Stimulated activated CD8-positive, alpha-beta memory T cell treated with anti-CD3 and anti-CD28 coated beads, Interleukin-12 subunit alpha, Interleukin-12 subunit beta, amount 100 ng/mL, for 4 hours (primary cell): ENCODE data around the gene RFFL.

Experiments
- DNase-seq: peaks from one replicate; pipeline ENCODE4 v3.0.0-alpha.2; 2020; ENCODE audit warnings: low read depth

Gene RFFL

GRCh38 chr17:35081638-35082037, 18.1 kb upstream of the RFFL start:
- DNase-seq: no peak

- no peak for DNase-seq
Measured at GRCh38 chr17:35080536-35080935, 17.0 kb upstream of the RFFL start.

- no peak for DNase-seq
Measured at GRCh38 chr17:35079547-35080423, 16.3 kb upstream of the RFFL start.

DNA sequence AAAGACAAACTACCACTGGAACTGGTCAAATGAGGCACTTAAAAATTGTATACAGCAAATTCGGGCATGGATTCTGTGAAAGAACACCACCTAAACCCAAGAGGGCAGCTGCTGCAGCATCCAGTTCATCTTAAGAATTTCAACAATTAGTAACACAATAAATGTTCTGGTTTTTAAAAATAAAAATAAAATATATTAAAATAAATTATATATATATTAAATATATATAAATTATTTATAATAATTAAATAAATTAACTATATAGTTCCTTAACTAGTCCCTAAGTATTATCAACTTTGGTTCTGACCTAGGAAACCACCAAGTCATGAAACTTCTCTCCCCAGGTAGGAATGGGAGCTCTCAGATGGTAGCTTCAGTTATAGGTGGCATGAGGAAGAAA, 13.4 kb upstream of the RFFL start:
- no peak for DNase-seq

- no peak for DNase-seq
Measured at GRCh38 chr17:35074711-35075707, 11.5 kb upstream of the RFFL start.

GRCh38 chr17:35073991-35074627, 10.6 kb upstream of the RFFL start:
- DNase-seq: no peak

GRCh38 chr17:35073183-35073790, 9.8 kb upstream of the RFFL start:
- no peak for DNase-seq

DNA sequence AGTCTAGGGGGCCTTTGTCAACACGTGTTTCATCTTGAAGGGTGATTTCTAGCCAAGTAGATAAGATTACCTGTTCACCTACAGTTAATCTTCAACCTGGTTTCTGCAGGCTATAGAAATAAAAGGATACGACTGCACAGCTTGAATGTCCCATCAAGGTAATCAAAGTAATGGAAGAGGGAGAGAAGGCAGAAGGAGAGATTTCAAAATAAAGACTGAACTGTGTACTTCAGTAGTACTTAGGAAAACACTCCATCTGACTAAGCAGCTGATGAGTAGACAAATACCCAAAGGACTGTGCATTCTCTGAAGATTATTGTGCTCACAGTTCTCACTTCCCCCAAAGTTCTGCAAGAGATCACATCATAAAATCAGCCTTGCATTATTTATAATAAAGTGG, 5.8 kb upstream of the RFFL start:
- no peak for DNase-seq

GRCh38 chr17:35068249-35068648, 4.7 kb upstream of the RFFL start:
- no peak for DNase-seq

GRCh38 chr17:35065880-35066279, 2.4 kb upstream of the RFFL start:
- no peak for DNase-seq

- DNase-seq: no peak
Measured at GRCh38 chr17:35064516-35065215, 1.2 kb upstream of the RFFL start.

DNA sequence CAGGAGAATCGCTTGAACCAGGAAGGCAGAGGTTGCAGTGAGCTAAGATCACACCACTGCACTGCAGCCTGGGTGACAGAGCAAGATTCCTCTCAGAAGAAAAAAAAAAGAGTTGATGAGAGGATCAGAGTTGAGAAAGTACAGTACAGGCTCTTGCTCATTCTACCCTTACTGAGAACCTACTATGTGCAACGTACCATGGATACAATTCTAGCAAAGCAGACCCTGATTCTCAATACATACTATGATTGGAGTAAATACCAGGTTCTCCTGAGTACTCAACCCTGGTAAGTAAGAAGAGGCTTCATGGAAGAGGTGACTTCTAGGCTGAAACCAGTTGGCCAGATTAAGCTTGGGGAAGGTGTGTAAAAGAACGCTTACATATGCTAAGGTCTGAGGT, 1.2 kb downstream of the RFFL start:
- DNase-seq: no peak

DNA sequence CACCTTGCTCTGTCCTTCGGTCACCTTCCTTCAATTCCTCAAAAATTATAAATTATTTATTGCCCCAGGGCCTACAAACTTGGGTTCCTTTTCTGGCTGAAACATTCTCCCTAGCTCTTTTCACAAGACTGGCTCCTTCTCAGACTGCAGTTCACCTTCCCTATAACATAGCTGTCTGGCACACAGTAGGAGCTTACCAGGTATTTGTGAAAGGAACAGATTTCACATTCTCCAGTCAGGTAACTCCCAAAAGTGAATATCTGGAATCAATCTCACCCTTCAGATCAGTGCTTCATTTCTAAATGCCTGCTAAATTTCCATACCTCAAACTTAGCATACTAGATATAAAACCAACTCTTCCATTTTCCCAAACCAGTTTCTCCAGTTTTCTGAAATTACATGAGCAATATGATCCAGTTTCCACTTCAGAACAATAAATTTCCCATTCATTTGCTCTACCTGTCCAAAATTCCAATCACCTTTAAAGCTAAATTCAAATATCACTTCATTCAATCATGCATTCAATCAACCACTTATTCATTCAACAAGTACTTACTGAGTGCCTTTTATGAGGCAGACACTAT, 6.1 kb downstream of the RFFL start:
- DNase-seq: no peak

DNA sequence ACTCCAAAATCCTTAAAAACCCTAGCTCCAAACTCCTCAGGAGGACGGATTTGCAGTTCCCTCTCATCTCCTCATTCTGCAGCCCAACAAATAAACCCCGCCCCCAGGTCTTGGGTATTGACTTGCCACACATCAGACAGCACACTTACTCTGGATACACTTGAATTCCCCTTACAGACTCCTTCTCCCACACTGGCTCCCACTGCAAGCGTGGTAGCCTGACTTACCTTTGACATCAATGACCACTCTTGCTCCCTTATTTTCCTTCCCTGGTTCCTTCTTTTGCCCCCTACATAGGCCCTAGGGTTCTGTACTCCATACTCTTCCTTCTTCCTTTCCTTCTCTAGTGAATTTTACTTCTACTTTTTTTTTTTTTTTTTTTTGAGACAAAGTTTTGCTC, 7.5 kb downstream of the RFFL start:
- DNase-seq: no peak

DNA sequence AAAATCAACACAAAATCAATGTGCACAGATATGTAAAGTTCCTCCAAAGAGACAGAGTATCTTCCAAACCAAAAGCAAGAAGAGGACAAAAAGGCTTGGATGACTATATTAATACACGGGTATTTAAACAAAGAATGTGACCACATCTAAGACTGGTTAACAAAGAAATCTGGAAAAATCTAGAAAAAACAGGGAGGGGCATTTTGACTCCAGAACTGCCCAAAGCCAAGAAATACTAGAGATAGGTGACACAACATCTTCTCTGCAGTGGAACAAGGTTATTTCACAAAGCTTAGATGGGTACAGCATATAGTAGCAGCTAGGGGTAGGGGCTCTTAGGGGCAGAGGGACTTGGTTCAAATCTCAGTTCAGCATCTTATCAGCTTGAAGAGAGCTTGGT, 10.3 kb downstream of the RFFL start:
- no peak for DNase-seq

GRCh38 chr17:35052780-35053179, 10.7 kb downstream of the RFFL start:
- DNase-seq: no peak

- no peak for DNase-seq
Measured at GRCh38 chr17:35052241-35052610, 11.3 kb downstream of the RFFL start.

DNA sequence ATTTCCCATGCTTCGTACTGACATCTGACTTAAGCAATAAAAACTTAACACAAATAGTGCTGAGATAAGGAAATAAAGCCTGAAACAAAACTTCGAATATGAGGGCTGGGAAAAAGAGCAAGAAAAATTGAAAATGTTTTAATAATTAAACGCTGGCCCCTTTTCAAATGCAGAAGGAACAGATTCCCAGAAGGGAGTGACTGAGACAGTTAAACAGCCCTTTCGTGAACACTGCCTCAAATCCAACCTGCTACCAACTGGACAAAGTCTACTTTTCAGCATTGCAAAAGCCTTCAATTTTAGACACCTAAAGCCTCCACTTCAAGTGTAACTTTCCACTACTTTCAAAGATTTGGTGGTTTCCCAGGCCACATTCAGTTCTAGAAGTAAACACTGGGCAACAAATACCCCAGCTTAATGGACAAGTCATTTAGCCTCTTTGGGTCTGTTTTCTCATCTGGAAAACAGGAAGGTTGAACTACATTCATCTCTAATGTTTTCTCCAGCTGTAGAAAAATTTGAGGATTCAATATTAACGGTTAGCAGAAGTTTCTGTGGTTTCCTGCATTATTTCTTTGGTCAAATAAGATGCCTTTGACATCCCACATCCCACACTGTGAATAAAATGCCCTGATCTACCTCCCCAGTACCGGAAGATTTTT, 11.8 kb downstream of the RFFL start:
- no peak for DNase-seq

GRCh38 chr17:35051183-35051578, 12.3 kb downstream of the RFFL start:
- DNase-seq: no peak

DNA sequence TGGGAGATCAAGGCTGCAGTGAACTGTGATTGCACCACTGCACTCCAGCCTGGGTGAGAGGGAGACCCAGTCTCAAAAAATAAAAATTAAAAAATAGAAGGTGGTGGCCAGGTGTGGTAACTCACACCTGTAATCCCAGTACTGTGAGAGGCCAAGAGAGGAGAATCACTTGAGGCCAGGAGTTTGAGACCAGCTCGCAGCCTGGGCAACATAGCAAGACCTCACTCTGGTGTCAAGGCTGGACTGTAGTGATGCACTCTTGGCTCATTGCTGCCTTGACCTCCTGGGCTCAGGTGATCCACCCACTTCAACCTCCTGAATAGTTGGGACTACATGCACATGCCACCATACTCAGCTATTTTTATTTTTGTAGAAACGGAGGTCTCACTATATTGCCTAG, 13.3 kb downstream of the RFFL start:
- DNase-seq: no peak
